Fibroblast of mammary gland (primary cell): ENCODE results near the gene SPTBN4.
"Not testable (repeated sequence)": the region's sequence is repeated elsewhere in the genome, so short reads cannot be mapped to it uniquely, and the experiment has no call there.

ENCODE experiments used
- DNase-seq: peaks from one replicate; pipeline ENCODE4 v3.0.0-alpha.2; 2010; ENCODE audit warnings: low read depth
- H3K4me3 ChIP-seq: 2 replicates; pipeline ENCODE4 v1.5.1; 2011; ENCODE audit warnings: low read depth, mild to moderate bottlenecking, low read length, moderate library complexity; ENCODE audit not compliant: control insufficient read depth
- TF ChIP-seq, protein P1 (sequence below): conservative IDR thresholded peaks from 2 replicates; pipeline ENCODE4 v1.5.1; 2011; ENCODE audit warnings: low read depth, low read length, inconsistent platforms; ENCODE audit not compliant: control insufficient read depth, insufficient read depth

Gene SPTBN4

DNA sequence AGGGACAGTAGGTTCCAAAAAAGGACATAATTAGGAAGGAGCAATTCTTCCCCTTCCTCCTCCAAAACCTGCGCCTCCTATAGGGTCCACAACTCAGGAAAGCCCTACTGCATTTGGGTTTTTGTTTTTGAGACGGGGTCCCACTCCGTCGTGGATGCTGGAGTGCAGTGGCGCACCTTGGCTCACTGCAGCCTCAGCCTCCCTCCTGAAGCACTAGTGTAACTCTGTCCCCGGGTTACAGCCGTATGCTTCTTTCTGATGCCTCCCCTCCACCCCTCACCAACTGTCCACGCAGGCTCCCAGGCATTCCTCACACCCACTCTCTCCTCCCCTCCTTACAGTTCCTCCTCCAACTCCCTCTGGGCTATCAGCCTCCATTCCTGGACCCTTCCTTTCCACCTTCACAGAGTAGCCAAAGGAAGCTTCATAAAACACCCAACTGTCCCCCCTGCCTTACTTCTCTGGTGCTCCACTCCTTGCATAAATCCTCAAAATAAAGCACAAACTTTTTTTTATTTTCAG is 20.5 kb upstream of the SPTBN4 start:
- H3K4me3 ChIP-seq, result no peak overlapping the region
- TF ChIP-seq, protein P1, sequence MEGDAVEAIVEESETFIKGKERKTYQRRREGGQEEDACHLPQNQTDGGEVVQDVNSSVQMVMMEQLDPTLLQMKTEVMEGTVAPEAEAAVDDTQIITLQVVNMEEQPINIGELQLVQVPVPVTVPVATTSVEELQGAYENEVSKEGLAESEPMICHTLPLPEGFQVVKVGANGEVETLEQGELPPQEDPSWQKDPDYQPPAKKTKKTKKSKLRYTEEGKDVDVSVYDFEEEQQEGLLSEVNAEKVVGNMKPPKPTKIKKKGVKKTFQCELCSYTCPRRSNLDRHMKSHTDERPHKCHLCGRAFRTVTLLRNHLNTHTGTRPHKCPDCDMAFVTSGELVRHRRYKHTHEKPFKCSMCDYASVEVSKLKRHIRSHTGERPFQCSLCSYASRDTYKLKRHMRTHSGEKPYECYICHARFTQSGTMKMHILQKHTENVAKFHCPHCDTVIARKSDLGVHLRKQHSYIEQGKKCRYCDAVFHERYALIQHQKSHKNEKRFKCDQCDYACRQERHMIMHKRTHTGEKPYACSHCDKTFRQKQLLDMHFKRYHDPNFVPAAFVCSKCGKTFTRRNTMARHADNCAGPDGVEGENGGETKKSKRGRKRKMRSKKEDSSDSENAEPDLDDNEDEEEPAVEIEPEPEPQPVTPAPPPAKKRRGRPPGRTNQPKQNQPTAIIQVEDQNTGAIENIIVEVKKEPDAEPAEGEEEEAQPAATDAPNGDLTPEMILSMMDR, result no peak
- no peak for DNase-seq

DNA sequence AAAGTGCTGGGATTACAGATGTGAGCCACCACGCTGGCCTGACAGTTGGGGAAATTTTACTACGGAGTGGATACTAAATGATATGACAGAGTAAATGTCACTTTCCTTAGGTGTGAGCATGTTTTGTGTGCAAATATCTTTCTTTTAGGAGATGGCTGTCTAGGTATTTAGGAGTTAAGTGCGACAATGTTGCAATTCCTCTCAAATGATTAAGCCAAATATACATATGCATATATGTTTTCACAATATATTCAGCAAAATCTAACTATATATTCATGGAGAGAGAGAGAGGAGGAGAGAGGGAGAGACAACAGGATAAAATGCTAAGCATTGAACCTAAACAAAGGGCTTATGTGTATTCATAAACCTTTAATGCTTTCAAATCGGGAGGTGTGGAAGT is 17.3 kb upstream of the SPTBN4 start:
- H3K4me3 ChIP-seq, result no peak overlapping the region
- no peak for DNase-seq
- TF ChIP-seq, protein P1, result no peak

DNA sequence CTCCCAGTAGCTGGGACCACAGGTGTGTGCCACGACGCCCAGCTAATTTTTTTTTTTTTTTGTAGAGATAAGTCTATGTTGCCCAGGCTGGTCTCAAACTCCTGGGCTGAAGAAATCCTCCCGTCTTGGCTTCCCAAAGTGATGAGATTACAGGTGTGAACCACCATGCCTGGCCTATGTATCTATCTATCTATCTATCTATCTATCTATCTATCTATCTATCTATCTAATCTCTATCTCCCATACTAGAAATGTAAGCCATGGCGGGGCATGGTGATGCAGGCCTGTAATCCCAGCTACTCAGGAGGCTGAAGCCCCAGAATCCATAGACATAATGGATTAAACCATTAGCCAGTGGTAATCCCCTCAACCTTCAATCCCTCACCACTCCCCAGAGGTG is 16.1 kb upstream of the SPTBN4 start:
- DNase-seq, result no peak
- TF ChIP-seq, protein P1, result no peak
- no peak overlapping the region for H3K4me3 ChIP-seq

DNA sequence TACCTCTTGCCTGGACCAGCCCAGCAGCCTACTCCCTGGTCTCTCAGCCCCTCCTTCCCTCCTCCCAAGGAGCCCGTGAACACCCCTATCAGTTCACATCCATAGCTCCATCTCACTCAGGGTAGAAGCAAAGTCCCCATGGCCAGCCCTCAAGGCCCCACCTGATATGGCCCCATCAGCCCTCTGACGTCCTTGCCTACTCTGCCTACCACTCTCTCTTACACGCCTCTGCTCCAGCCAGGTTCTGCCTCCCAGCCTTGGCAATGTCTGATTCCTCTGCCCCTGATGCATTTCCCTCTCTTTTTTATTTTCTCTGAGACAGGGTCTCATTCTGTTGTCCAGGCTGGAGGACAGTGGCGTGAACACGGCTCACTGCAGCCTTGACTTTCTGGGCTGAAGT is 14.8 kb upstream of the SPTBN4 start:
- DNase-seq, result no peak
- TF ChIP-seq, protein P1, result no peak

DNA sequence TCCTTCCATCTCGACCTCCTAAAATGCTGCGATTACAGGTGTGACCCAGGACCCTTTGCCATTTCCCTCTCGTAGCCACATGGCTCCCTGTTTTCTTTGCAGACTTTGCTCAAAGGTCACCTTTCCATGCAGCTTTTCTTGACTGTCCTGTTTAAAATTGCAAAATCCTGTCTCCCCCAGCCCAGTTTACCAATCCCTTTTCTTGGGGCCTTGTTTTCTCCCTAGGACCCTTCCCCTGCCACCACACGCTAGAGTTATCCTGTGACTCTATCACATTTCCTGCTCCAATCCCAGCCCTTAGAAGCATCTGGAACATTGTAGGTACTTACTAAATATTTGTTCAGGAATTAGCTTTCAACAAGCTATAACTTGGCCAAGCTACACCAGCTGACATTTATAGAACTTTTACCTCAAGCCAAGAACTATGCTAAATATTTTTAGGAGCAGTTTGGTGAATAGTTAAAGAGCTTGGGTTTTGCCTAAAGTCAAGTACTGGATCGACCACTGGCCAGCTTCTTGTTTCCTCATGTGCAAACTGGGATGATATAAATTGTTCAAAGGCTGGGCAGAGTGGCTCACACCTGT is 13.6 kb upstream of the SPTBN4 start:
- TF ChIP-seq, protein P1, result no peak
- H3K4me3 ChIP-seq, result no peak overlapping the region
- no peak for DNase-seq

More for the DNA sequence above, 14.8 kb upstream of the SPTBN4 start:
- H3K4me3 ChIP-seq, result no peak overlapping the region

DNA sequence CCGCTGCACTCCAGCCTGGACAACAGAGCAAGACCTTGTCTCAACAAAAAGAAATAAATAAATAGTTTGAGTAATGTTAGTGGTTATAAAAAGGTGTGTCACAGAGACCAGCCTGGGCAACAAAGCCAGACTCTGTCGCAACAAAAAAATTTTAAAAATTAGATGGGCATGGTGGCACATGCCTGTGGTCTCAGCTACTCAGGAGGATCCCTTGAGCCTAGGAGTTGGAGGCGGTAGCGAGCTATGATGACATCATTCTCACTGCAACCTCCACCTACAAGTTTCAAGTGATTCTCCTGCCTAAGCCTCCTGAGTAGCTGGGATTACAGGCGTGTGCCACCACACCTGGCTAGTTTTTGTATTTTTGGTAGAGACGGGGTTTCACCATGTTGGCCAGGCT is 12.9 kb upstream of the SPTBN4 start:
- H3K4me3 ChIP-seq, DNase-seq: not testable (repeated sequence)

DNA sequence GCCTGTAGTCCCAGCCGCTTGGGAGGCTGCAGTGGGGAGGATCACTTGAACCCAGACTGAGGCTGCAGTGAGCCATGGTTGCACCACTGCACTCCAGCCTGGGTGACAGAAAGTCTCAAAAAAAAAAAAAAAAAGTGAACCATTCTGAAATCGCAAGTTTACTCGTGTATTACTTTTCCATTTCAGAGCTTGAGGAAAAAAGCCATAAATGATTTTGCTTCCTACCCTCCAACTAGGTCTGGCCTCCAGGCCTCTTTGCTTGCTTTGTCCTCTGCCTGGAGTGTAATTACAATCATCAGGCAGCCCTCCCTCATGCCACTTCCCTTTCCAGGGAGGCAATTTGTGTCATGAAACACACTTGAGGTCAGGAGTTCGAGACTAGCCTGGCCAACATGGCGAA is 9.8 kb upstream of the SPTBN4 start:
- H3K4me3 ChIP-seq, result no peak overlapping the region
- DNase-seq, result no peak

More for the DNA sequence above, 9.8 kb upstream of the SPTBN4 start:
- TF ChIP-seq, protein P1, result no peak
